HG03045 (cell line): ENCODE data around the gene NUMA1.
A peak's percentile ranks its signal among the peaks of the same experiment; 100 is the strongest.

ENCODE experiments used
- ATAC-seq: cut with Tn5 transposase; IDR thresholded peaks from one replicate; pipeline ENCODE4 v1.9.1; 2021; ENCODE audit warnings: mild to moderate bottlenecking, moderate library complexity; ENCODE audit not compliant: unreplicated experiment

Gene NUMA1

DNA sequence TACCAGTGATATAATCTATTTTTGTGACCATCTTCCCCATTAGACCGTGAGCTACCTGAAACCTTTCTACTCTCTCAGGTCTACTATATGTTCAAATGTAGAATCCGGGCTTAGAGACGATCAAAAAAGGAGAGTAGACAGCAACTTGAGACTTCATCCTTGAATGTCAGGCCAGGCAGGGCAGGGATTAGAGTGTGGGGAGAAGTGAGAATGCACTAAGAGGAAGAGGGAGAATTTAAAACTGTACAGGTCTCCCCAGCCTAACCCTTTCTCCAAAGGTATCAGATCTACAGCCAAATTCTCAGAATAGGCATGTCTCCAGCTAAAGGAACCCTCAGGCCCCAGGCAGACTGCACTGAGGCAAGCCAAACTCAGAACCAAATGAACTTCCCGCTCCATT is 21.8 kb upstream of the NUMA1 start:
- ATAC-seq = no peak

DNA sequence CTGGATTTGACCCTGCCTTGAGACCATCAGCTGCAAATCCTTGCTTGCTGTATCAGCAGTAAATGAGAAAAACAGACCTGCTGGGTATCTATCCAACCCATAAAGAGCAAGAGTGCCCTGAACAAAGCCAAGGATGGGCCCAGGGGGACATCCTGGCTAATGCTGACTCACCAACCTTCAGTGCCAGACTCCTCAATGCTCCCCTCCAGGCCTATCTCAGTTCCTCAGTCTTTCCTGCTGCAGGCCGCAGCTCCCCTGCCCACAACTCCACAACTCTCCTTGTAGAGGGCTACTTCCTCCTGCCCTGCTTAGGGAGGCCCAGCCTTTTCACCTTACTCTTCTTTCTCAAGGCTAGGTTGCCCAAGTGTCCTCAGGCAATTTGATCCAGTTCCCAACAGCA is 20.1 kb upstream of the NUMA1 start:
- ATAC-seq = no peak

DNA sequence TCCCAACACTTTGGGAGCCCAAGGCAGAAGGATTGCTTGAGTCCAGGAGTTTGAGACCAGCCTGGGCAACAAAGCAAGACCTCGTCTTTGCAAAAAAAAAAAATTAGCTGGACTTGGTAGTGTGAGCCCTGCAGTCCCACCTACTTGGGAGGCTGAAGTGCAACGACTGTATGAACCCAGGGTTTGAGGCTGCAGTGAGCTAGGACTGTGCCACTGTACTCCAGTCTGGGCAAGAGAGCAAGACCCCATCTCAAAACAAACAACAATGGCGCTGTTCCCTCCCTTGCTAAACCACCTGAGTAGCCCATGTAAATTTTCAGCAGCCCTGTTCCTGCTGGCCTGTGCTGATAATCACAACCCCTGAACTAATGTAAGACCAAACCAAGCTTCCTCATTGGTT is 19.7 kb upstream of the NUMA1 start:
- ATAC-seq = no peak

DNA sequence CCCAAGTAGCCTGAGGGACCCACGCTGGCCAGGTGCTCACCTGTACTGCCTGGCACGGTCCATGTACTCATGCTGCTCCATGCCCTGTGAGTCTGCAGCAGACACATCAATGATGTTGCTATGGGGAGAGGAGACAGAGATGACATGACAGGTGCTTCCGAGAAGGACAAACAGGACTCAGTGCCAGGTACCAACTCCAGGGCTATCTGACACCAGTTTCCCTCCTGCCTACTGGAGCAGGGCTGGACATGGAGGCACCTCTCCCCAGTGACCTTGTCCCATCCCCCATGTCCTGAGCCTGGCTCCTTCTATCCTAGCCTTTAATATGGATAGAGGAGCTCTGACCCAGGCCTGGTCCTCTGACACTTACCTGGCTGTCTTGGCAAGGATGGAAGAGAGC is 18.4 kb upstream of the NUMA1 start:
- ATAC-seq = no peak

- no peak for ATAC-seq
Observed at GRCh38 chr11:72091292-72091691, 10.9 kb upstream of the NUMA1 start.

GRCh38 chr11:72088076-72088808 is 7.9 kb upstream of the NUMA1 start:
- ATAC-seq = no peak

DNA sequence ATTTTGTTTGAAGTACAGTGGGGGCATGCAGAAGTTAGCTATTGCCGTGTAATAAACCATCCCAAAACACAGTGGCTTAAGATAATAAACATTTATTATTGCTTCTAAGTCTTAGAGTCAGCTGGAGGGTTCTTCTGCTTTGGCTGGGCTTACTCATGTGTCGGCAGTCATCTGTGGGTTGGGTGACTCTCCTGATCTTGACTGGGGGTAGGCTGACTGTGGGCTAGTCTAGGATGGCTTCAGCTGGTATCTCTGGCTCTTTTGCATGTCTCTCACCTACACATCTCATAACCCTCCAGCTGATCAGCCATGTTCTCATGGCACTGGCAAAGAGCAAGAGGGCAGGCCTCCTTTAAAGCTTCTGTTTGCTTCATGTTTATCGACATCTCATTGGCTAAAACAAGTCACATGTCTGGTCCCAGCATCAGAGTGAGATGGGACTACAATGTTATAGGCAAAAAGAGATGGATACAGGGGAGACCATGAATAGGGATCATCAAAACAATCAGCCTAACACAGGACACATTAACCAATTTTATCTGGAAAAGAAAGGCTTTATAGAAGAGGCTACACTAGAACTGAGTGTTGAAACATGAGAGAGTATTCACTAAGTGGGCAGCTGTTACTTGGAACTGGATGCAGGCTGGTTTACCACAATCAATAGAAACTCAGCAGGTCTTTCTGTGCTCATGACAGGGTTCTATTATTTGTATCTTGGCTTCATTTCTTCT is 5.4 kb upstream of the NUMA1 start:
- no peak for ATAC-seq

- no peak for ATAC-seq
Observed at GRCh38 chr11:72084965-72085364, 4.6 kb upstream of the NUMA1 start.

DNA sequence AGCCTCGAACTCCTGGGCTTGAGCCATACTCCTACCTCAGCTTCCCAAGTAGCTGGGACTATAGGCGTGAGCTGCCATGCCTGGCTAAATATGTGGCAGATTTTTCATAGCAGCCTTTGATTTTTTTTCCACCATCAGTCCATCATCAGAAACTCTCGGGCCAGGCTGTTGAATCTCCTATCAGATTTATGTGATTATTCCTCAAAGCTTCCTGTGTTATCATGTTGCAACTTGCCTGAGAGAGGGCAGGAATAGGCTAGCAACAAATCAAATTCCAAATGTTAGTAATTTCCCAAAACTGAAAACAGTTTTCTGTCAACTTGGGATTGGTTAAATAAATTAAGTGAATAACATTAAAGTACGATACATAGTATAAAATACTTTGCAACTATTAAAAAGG is 3.7 kb upstream of the NUMA1 start:
- ATAC-seq = no peak

DNA sequence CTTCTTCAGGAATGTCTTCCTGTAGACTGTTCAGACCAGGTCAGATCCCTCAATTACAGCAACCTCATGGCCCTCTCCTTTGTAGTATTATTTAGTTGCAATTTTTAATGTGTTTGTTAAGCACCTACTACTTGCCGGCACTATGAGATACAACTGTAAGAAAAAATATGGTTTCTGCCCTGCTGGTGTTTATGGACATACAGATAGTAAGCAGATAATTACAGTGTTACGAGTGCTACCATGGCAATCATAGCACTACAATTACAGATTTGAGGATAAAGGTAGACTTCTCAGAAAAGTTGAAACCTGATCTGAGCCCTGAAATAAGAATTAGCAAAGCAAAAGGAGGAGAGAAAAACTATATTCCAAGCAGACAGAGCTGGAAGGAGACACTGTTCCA is 3.1 kb upstream of the NUMA1 start:
- no peak for ATAC-seq

DNA sequence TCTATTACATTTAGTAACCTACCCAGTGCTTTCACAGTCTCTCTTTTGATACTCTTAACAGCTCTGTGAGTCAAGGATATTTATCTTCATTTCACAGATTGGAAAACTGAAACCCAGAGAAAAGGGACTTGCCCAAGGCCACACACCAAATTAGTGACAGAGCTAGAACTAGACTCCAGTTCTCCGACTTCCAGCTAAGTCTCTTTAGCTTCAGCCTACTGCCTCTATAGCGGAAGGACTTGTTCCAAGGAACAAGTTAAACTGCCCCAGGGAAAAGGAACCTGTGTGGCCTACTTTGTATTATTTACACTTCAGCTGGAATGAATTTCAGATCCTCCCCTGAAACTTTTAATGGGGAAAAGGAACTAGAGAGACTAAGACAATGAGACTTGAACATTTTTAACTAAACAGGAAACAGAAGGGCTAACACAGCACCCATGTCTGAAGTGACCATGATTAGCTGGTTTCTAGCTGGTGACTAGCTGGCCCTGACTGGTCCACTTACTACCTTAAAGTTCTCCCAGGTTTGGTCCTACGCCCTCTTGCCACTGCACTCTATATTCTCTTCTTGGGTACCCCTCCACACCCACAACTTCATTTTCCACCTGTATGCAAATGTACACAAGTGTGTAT is 1.6 kb upstream of the NUMA1 start:
- ATAC-seq = no peak

- no peak for ATAC-seq
Observed at GRCh38 chr11:72081184-72081644, 872 bp upstream of the NUMA1 start.

GRCh38 chr11:72079819-72080325 is 470 bp downstream of the NUMA1 start:
- ATAC-seq = no peak

GRCh38 chr11:72078477-72078876 is 1.9 kb downstream of the NUMA1 start:
- ATAC-seq = no peak

DNA sequence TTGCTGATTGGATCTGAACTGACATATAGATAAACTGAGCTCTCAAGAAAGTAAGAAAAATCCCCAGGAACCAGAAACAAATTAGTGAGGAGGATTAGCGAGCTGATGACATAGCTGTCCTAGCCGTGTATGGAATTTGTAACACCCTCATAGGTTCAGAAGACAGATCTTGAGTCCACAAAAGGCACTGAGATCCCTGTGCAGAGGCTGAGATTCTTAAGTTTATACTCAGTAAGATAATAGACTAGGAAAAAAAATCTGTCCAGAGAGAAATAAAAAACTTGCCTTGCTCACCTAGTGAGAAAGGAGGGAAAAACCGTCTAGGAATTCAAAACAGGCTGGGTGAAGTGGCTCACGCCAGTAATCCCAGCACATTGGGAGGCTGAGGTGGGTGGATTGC is 4.6 kb downstream of the NUMA1 start:
- no peak for ATAC-seq

- no peak for ATAC-seq
Observed at GRCh38 chr11:72075109-72075508, 5.2 kb downstream of the NUMA1 start.

DNA sequence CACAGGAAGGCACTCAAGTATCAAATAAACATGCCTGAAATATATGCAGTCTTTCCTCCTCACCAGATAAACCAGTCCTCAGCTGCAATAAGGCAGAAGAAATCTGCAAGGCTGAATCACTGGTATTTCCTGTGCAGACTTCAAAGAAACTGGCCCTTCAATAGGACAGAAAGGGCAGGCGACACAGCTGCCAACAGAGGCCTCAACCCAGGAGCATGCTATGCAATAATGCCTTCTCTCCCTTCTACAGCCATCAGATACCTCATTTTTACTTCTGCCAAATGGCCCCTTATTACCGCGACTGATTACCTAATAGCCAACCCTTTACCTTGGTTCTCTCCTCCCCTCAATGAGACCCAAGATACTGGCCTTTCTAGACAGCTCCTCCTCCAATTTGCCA is 8.0 kb downstream of the NUMA1 start:
- no peak for ATAC-seq

DNA sequence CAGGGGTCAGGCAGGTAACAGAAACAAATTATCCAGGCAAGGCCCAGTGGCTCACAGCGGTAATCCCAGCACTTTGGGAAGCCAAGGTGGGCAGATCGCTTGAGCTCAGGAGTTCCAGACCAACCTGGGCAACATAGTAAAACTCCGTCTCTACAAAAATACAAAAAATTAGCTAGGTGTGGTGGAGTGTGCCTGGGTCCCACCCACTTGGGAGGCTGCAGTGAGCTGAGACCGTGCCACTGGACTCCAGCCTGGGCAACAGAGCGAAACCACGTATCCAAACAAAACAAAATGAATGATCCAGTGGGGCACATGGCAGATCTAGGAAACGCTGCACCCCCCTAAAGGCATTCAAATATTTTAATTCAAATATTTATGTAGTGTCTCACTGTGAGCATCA is 9.9 kb downstream of the NUMA1 start:
- no peak for ATAC-seq

DNA sequence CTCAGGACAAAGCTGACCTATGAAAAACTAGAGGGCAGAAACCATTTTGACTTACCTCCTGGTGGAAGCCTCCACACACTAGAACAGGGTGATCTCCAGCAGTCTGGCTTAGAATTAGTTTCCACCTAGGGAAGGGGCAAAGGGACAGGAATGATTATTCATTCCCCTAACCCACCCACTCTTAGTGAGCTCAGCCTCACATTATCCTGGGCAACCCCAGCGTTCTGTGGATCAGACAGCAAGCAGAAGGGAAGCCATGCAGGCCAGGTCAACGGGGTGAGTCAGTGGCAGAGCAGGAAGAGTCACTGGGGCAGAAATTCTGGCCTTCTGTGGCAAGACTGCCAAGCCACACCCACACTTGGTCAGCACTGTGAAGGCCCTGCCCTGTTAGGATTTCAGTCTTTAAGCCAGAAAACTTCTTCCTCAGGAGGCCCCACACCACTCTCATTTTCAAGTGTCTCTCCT is 10.5 kb downstream of the NUMA1 start:
- peak; percentile 69 for ATAC-seq

DNA sequence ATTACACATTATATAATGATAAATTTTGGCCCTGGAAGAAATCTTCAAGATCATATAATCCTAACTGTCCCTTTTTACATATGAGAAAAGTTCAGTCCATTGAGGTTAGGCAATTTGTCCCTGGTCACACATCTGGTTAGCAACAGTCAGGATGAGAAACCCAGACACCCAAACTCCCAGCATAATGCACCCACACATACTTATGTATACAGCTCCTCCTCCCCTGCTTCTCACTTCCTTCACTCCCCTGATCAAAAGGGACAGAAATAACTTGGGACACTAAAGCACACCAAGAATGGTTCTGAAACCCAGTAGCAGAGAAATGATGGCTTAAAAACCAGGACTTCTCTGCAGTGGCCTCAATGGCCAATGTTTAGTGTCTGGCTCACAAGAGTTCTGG is 11.1 kb downstream of the NUMA1 start:
- no peak for ATAC-seq

- no peak for ATAC-seq
Observed at GRCh38 chr11:72067676-72068075, 12.7 kb downstream of the NUMA1 start.

DNA sequence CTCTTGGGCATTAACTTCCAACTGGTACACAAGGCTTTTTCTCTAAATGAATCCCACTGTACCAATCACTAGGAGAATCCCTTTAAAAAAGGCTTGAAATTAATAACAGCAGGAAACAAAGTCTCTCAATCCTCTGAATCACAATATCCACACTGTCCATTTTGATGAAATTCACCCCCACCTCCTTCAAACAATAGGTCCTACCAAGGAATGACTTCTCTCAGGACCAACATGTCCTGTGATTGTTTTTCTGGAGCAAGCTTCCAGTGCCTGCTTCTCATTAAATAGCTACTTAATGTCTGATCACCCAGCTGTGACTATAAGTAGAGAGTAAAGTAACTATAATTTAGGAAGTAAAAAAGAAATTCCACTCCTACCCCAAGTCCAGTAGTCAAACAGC is 13.1 kb downstream of the NUMA1 start:
- no peak for ATAC-seq
